Activated CD8-positive, alpha-beta T cell treated with anti-CD3 and anti-CD28 coated beads for 36 hours (primary cell): ENCODE results near the gene PLXNA1. TPM values are rescaled to one million over a fixed set of nuclear protein-coding genes. Genes with fewer than 3 reads are reported as not detected.

ENCODE experiments used
- ATAC-seq: fragments of 200-7000 bp; cut with Tn5 transposase; one replicate; pipeline ENCODE4 v1.10.0; 2021; ENCODE audit warnings: mild to moderate bottlenecking, moderate library complexity
- CTCF ChIA-PET: fragments of 350-600 bp; sonication (Branson Sonifier 250); formaldehyde crosslinking; loops from one replicate; lab custom pipeline; 2021; ENCODE audit warnings: antibody characterized with exemption; lab: Charles Lee
- POLR2A ChIA-PET: fragments of 350-600 bp; sonication (Branson Sonifier 250); formaldehyde crosslinking; loops from one replicate; lab custom pipeline; 2021; ENCODE audit warnings: antibody characterized with exemption; lab: Charles Lee
- DNase-seq: peaks from one replicate; pipeline ENCODE4 v3.0.0-alpha.2; 2020
- H3K27ac Mint-ChIP-seq: one replicate; pipeline ENCODE4 v1.8.0; 2021; ENCODE audit warnings: mild to moderate bottlenecking, mixed read lengths
- H3K27me3 Mint-ChIP-seq: one replicate; pipeline ENCODE4 v1.8.0; 2021; ENCODE audit warnings: mixed read lengths
- H3K36me3 Mint-ChIP-seq: one replicate; pipeline ENCODE4 v1.8.0; 2021; ENCODE audit warnings: low read depth, mixed read lengths
- H3K4me1 Mint-ChIP-seq: one replicate; pipeline ENCODE4 v1.8.0; 2021; ENCODE audit warnings: low read depth, mixed read lengths
- H3K4me3 Mint-ChIP-seq: one replicate; pipeline ENCODE4 v1.8.0; 2021; ENCODE audit warnings: mild to moderate bottlenecking, moderate library complexity, mixed read lengths
- H3K9me3 Mint-ChIP-seq: one replicate; pipeline ENCODE4 v1.8.0; 2021; ENCODE audit warnings: mixed read lengths
- CTCF ChIP-seq: fragments of 200-600 bp; IDR thresholded peaks from one replicate; pipeline ENCODE4 v1.8.0; 2022; ENCODE audit warnings: antibody characterized with exemption, mild to moderate bottlenecking
- intact Hi-C: fragments of 100-400 bp; cut with micrococcal nuclease; formaldehyde crosslinking; loops from one replicate; pipeline ENCODE4 v1.10.0; 2022
- total RNA-seq, 2 experiments: library from RNA; stranded (reverse); gene quantifications; one replicate each; pipeline ENCODE4 v1.2.3, GENCODE V29; 2021

Gene PLXNA1
- total RNA-seq, 2 experiments from 2014 or later = 5.1 to 6.6 TPM

GRCh38 chr3:126936853-126937425 lies 46.0 kb upstream of the PLXNA1 start:
- ChIA-PET POLR2A (interaction anchor here (1.1 kb wide), 1 partner anchor 16 kb away, joined by 3 read pairs; no protein-coding TSS in a partner anchor), CTCF (no interaction called here)
- no peak for ATAC-seq
- intact Hi-C loops = no loop called here
- H3K27me3 Mint-ChIP-seq = no peaks in the 10 kb centered on the region
- H3K36me3 Mint-ChIP-seq = no peaks in the 10 kb centered on the region
- no peak overlapping the region for H3K4me3 Mint-ChIP-seq
- no peak for TF ChIP-seq CTCF
- no peaks in the 10 kb centered on the region for H3K4me1 Mint-ChIP-seq
- no peaks in the 10 kb centered on the region for H3K9me3 Mint-ChIP-seq
- DNase-seq = no peak
- H3K27ac Mint-ChIP-seq = no peak overlapping the region

GRCh38 chr3:126937533-126937932 lies 45.4 kb upstream of the PLXNA1 start:
- no peak overlapping the region for H3K4me3 Mint-ChIP-seq
- no peaks in the 10 kb centered on the region for H3K27me3 Mint-ChIP-seq
- TF ChIP-seq CTCF = no peak
- H3K36me3 Mint-ChIP-seq = no peaks in the 10 kb centered on the region
- no peak for DNase-seq
- H3K4me1 Mint-ChIP-seq = no peaks in the 10 kb centered on the region
- CTCF ChIA-PET = no interaction called here
- H3K27ac Mint-ChIP-seq = no peak overlapping the region
- intact Hi-C loops = no loop called here
- H3K9me3 Mint-ChIP-seq = no peaks in the 10 kb centered on the region
- POLR2A ChIA-PET = interaction anchor here (1.1 kb wide), 1 partner anchor 16 kb away, joined by 3 read pairs; no protein-coding TSS in a partner anchor
- ATAC-seq = no peak

- intact Hi-C loops = no loop called here
- ChIA-PET POLR2A (interaction anchor here (0.7 kb wide), 1 partner anchor 238 kb away, joined by 3 read pairs; no protein-coding TSS in a partner anchor), CTCF (no interaction called here)
- H3K27me3 Mint-ChIP-seq = no peaks in the 10 kb centered on the region
- no peak for TF ChIP-seq CTCF
- ATAC-seq (no peak), DNase-seq (no peak)
- H3K27ac Mint-ChIP-seq = no peak overlapping the region
- H3K36me3 Mint-ChIP-seq = no peaks in the 10 kb centered on the region
- H3K4me1 Mint-ChIP-seq = no peaks in the 10 kb centered on the region
- H3K4me3 Mint-ChIP-seq = no peak overlapping the region
- no peaks in the 10 kb centered on the region for H3K9me3 Mint-ChIP-seq
Observed at GRCh38 chr3:126937973-126938372, 44.9 kb upstream of the PLXNA1 start.

GRCh38 chr3:126938520-126939337 lies 44.2 kb upstream of the PLXNA1 start:
- ChIA-PET POLR2A (interaction anchor here (0.7 kb wide), 1 partner anchor 237 kb away, joined by 3 read pairs; no protein-coding TSS in a partner anchor), CTCF (no interaction called here)
- no peak for TF ChIP-seq CTCF
- ATAC-seq = no peak
- no peak overlapping the region for H3K4me3 Mint-ChIP-seq
- no peaks in the 10 kb centered on the region for H3K36me3 Mint-ChIP-seq
- intact Hi-C loops = no loop called here
- no peaks in the 10 kb centered on the region for H3K4me1 Mint-ChIP-seq
- H3K27me3 Mint-ChIP-seq = no peaks in the 10 kb centered on the region
- no peak for DNase-seq
- H3K9me3 Mint-ChIP-seq = no peaks in the 10 kb centered on the region
- no peak overlapping the region for H3K27ac Mint-ChIP-seq

- Mint-ChIP-seq H3K27me3 (no peaks in the 10 kb centered on the region), H3K4me3 (no peak overlapping the region), H3K9me3 (no peaks in the 10 kb centered on the region), H3K4me1 (no peaks in the 10 kb centered on the region), H3K36me3 (no peaks in the 10 kb centered on the region), H3K27ac (no peak overlapping the region)
- POLR2A ChIA-PET = no interaction called here
- DNase-seq (no peak), ATAC-seq (no peak)
- intact Hi-C loops = no loop called here
- CTCF ChIA-PET = no interaction called here
- TF ChIP-seq CTCF = no peak
Observed at GRCh38 chr3:126939338-126939718, 43.6 kb upstream of the PLXNA1 start.
